ENCODE results near the gene DRAM1.

GRCh38 chr12:101906226-101906625 is 28.8 kb downstream of the DRAM1 start:
- no peak for TF ChIP-seq AFF4 (CRISPR knock-in tag; IDR thresholded peaks at IDR 0.05)
- TF ChIP-seq POLR2A (conservative IDR thresholded peaks at IDR 0.05) = no peak
- TF ChIP-seq RCOR1 (IDR thresholded peaks at IDR 0.05; ENCODE audit: borderline replicate concordance in 1 of 2, low read depth in 2 of 2, low read length in 2 of 2) = no peak
- TF ChIP-seq EP300 (IDR thresholded peaks at IDR 0.05; ENCODE audit: low read length) = no peak

Measured in K562 (cell line).